ENCODE measurements around the gene MINDY4.

DNA sequence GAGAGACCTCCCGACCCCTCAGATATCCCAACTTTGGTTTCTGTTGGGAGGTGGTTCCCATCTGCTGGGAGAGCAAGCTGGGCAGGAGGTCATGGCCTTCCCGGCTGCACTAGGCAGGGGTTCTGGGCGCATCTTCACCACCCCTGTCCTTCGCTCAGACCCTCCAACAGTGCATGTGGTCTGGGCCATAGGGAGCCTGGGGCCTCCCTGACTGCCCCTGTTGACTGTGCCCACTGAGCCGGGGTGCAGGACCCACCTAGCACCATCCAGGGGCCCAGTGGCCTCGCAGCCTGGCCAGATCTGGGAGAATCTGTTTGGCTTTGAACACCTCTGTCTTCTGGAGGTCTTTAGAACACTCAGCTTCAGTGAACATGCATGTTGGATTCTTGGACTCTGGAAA, 38.0 kb upstream of the MINDY4 start:
- no peak for TF ChIP-seq EZH2 (IDR thresholded peaks at IDR 0.05; ENCODE audit: borderline replicate concordance, low read length)
- TF ChIP-seq, protein P1, sequence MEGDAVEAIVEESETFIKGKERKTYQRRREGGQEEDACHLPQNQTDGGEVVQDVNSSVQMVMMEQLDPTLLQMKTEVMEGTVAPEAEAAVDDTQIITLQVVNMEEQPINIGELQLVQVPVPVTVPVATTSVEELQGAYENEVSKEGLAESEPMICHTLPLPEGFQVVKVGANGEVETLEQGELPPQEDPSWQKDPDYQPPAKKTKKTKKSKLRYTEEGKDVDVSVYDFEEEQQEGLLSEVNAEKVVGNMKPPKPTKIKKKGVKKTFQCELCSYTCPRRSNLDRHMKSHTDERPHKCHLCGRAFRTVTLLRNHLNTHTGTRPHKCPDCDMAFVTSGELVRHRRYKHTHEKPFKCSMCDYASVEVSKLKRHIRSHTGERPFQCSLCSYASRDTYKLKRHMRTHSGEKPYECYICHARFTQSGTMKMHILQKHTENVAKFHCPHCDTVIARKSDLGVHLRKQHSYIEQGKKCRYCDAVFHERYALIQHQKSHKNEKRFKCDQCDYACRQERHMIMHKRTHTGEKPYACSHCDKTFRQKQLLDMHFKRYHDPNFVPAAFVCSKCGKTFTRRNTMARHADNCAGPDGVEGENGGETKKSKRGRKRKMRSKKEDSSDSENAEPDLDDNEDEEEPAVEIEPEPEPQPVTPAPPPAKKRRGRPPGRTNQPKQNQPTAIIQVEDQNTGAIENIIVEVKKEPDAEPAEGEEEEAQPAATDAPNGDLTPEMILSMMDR (conservative IDR thresholded peaks at IDR 0.05 in 1 of 2, IDR thresholded peaks at IDR 0.05 in 1 of 2; ENCODE audit: extremely low read depth in 1 of 2, insufficient read depth in 1 of 2, low read depth in 1 of 2, low read length in 2 of 2): no peak
